ENCODE data around the gene E4F1. TPM values are rescaled to one million over a fixed set of nuclear protein-coding genes. Genes with fewer than 3 reads are reported as not detected.

E4F1 gene
- total and polyA plus RNA-seq, 9 donors: 0.58 to 26.2 (median 22.7) TPM

GRCh38 chr16:2242598-2242997 lies 19.2 kb downstream of the E4F1 start:
- no peak for TF ChIP-seq EP300 (IDR thresholded peaks at IDR 0.05)
- no peak for TF ChIP-seq CTCF (IDR thresholded peaks at IDR 0.05)
- TF ChIP-seq POLR2A (IDR thresholded peaks at IDR 0.05): no peak
- peaks cover 0 to under 1% of the 10 kb centered on the region in 2 donors for H3K9me3 ChIP-seq
- 81 to 84% (median 81%) methylated on average over 11 of the region's 11 CpGs for WGBS, 3 donors
- DNase-seq: no peak
- no peaks in the 10 kb centered on the region for H3K4me1 ChIP-seq (ENCODE audit: insufficient read depth)
- no peak overlapping the region for H3K4me3 ChIP-seq
- no peaks in the 10 kb centered on the region for H3K36me3 ChIP-seq
- intact Hi-C loops (cut with DNase I): no loop called here
- no peak overlapping the region for H3K27ac ChIP-seq
- H3K27me3 ChIP-seq: no peaks in the 10 kb centered on the region

- intact Hi-C loops (cut with DNase I): no loop called here
- no peaks in the 10 kb centered on the region for H3K4me1 ChIP-seq (ENCODE audit: insufficient read depth)
- no peaks in the 10 kb centered on the region for H3K36me3 ChIP-seq
- no peaks in the 10 kb centered on the region for H3K9me3 ChIP-seq
- TF ChIP-seq POLR2A (IDR thresholded peaks at IDR 0.05) (no peak), CTCF (IDR thresholded peaks at IDR 0.05) (no peak)
- DNase-seq: no peak
- no peak overlapping the region for H3K27ac ChIP-seq
- 95% methylated on average over 19 of the region's 19 CpGs for WGBS, 3 donors
- H3K27me3 ChIP-seq: no peaks in the 10 kb centered on the region
- no peak overlapping the region for H3K4me3 ChIP-seq
These were observed 19.7 kb downstream of the E4F1 start for GRCh38 chr16:2243031-2243528.

- no peak for DNase-seq
- 93 to 95% (median 94%) methylated on average over 11 of the region's 11 CpGs for WGBS, 3 donors
- intact Hi-C loops (cut with DNase I): no loop called here
- H3K36me3 ChIP-seq: no peaks in the 10 kb centered on the region
- H3K27ac ChIP-seq: no peak overlapping the region
- H3K27me3 ChIP-seq: no peaks in the 10 kb centered on the region
- no peaks in the 10 kb centered on the region for H3K9me3 ChIP-seq
- no peak for TF ChIP-seq EP300 (IDR thresholded peaks at IDR 0.05)
- TF ChIP-seq CTCF (IDR thresholded peaks at IDR 0.05): no peak
- TF ChIP-seq POLR2A (IDR thresholded peaks at IDR 0.05): no peak
- no peak overlapping the region for H3K4me3 ChIP-seq
- no peaks in the 10 kb centered on the region for H3K4me1 ChIP-seq (ENCODE audit: insufficient read depth)
These were observed 20.4 kb downstream of the E4F1 start for GRCh38 chr16:2243781-2244180.

GRCh38 chr16:2244301-2244700 lies 20.9 kb downstream of the E4F1 start:
- intact Hi-C loops (cut with DNase I): no loop called here
- H3K27me3 ChIP-seq: no peaks in the 10 kb centered on the region
- no peak for TF ChIP-seq CTCF (IDR thresholded peaks at IDR 0.05)
- TF ChIP-seq POLR2A (IDR thresholded peaks at IDR 0.05): no peak
- TF ChIP-seq EP300 (IDR thresholded peaks at IDR 0.05): no peak
- no peaks in the 10 kb centered on the region for H3K4me1 ChIP-seq (ENCODE audit: insufficient read depth)
- H3K9me3 ChIP-seq: no peaks in the 10 kb centered on the region
- H3K27ac ChIP-seq: no peak overlapping the region
- no peaks in the 10 kb centered on the region for H3K36me3 ChIP-seq
- DNase-seq: no peak
- H3K4me3 ChIP-seq: no peak overlapping the region
- 61 to 71% (median 67%) methylated on average over 17 of the region's 17 CpGs for WGBS, 3 donors
